NCI-H510A treated with DMSO at 0.1 percent for 48 hours (cell line): Measurements from ENCODE around the gene SNRNP40.
A peak's percentile ranks its signal among the peaks of the same experiment; 100 is the strongest.
"Not testable (repeated sequence)": the region's sequence is repeated elsewhere in the genome, so short reads cannot be mapped to it uniquely, and the experiment has no call there.

ENCODE experiments used
- DNase-seq: peaks from one replicate; lab custom pipeline; 2025; lab: John Stamatoyannopoulos, UW

The SNRNP40 gene

GRCh38 chr1:31296486-31297276 is at the start of gene SNRNP40, which contains the start of gene ZCCHC17:
TSS of gene SNRNP40 (minus strand) at chr1:31296788. CDS start at chr1:31296751, 37 bp downstream.
TSS of gene ZCCHC17 (plus strand) at chr1:31297032. CDS start at chr1:31310099, 13,067 bp downstream.
- peak; percentile 93 for DNase-seq

GRCh38 chr1:31345635-31346034 is 49.0 kb upstream of the SNRNP40 start:
- no peak for DNase-seq

GRCh38 chr1:31344503-31344902 is 47.9 kb upstream of the SNRNP40 start:
- DNase-seq, result no peak

- DNase-seq, result no peak
Observed at GRCh38 chr1:31336687-31337467, 40.3 kb upstream of the SNRNP40 start.

- DNase-seq, result peak; percentile 4
Observed at GRCh38 chr1:31335007-31335406, 38.4 kb upstream of the SNRNP40 start.

GRCh38 chr1:31327381-31327780 is 30.8 kb upstream of the SNRNP40 start:
- DNase-seq, result no peak

- DNase-seq, result no peak
Observed at GRCh38 chr1:31326461-31326860, 29.9 kb upstream of the SNRNP40 start.

GRCh38 chr1:31324992-31325391 is 28.4 kb upstream of the SNRNP40 start:
- no peak for DNase-seq

GRCh38 chr1:31324093-31324492 is 27.5 kb upstream of the SNRNP40 start:
- no peak for DNase-seq

- DNase-seq, result no peak
Observed at GRCh38 chr1:31318146-31318545, 21.6 kb upstream of the SNRNP40 start.

GRCh38 chr1:31315902-31316301 is 19.3 kb upstream of the SNRNP40 start:
- no peak for DNase-seq

GRCh38 chr1:31310198-31310597 is 13.6 kb upstream of the SNRNP40 start:
- no peak for DNase-seq

GRCh38 chr1:31308036-31308435 is 11.4 kb upstream of the SNRNP40 start:
- no peak for DNase-seq

- no peak for DNase-seq
Observed at GRCh38 chr1:31306278-31306677, 9.7 kb upstream of the SNRNP40 start.

- no peak for DNase-seq
Observed at GRCh38 chr1:31302709-31303441, 6.3 kb upstream of the SNRNP40 start.

GRCh38 chr1:31300193-31300592 is 3.6 kb upstream of the SNRNP40 start:
- DNase-seq, result no peak

- no peak for DNase-seq
Observed at GRCh38 chr1:31299365-31299764, 2.8 kb upstream of the SNRNP40 start.

GRCh38 chr1:31297277-31298247 is 974 bp upstream of the SNRNP40 start:
- DNase-seq, result no peak

GRCh38 chr1:31295874-31296485 is 608 bp downstream of the SNRNP40 start:
- no peak for DNase-seq

GRCh38 chr1:31289021-31289420 is 7.6 kb downstream of the SNRNP40 start:
- DNase-seq, result no peak

- DNase-seq, result not testable (repeated sequence)
Observed at GRCh38 chr1:31287791-31288190, 8.8 kb downstream of the SNRNP40 start.
